ENCODE data around the gene AQP12A. TPM values are rescaled to one million over a fixed set of nuclear protein-coding genes. Genes with fewer than 3 reads are reported as not detected.

Gene AQP12A
- total RNA-seq, 1 experiment from 2014 or later: not detected

DNA sequence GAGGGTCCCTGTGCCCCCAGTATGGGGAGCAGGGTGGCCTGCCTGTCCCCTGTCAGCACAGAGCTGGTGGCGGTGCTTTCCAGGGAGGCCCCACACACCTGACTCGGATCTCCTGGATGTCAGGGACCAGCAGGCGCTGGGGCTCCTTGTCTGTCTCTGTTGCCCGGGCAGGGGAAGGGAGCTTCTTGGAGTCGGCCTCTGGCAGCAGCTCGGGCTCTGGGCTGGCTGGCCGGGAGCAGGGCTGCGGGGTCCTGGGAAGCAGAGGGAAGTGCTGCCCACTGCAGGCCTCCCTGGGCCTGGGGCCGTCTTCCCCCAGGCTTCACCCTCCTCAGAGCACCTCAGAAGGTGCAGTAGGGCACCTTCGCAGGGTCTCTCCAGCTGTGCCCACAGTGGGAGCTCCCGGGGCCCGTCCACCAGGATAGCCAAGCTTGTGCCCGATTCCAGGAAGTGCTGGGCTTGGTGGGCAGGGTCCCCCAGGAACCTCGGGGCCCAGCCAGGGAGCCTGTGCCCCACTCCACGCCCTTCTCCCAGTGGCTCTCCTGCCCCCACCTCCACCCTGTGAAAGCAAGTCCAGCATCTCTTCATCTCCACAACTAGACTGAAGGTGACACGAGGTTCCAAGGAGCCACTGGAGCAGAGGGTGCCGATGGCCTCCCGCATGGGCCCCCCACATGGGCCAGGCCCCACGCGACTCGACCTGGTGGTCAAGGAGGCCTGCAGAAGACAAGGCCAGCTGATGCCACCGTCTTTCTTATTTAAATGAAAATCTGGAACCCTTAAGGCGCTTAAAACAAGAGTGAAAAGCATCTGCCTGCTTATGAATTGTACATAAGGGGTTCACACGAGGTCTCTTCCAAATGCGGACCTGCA, 28.2 kb downstream of the AQP12A start:
- DNase-seq (ENCODE audit: extremely low read depth, low read depth): no peak

DNA sequence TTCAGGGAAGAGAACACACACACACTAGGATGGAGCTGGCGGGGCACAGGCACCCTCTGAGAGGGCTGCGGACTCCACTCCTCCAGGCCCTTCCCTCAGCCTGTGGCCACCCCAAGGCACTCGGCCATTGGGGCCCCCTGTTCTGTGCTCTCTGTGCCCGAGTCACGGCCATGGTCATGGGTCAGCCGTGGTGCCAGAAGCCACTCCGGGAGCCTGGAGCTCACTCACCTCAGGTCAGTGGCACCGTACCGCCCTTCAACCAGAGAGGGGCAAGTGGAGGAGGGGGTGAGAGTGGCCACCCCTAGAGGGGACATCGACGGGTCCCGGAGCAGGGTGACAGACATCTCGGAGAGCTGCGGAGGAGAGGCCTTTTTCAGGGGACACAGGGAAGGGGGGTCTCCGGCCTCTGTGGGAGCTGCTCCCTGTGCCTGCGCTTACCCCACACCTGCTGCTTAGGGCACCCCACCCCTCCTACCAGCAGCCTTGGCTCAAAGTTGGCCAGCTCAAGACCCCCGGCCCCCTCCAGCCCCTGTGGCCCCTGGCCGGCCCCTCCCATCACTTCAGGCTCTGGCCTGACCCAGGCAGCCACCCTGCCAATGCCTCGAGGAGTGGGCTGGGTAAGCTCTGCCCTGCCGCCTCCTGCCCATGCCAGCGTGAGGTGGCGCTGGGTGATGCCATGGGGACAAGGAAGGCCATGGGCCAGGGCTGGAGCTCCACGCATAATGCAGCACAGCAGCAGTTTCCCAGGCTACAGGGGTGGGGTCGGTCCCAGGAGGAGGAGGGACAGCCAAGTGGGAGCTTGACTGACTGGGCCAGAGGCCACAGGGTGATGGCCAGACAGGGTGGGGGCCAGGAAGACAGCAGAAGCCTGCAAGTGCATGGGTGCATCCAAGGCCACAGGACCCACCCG, 29.3 kb downstream of the AQP12A start:
- no peak for DNase-seq (ENCODE audit: extremely low read depth, low read depth)

DNA sequence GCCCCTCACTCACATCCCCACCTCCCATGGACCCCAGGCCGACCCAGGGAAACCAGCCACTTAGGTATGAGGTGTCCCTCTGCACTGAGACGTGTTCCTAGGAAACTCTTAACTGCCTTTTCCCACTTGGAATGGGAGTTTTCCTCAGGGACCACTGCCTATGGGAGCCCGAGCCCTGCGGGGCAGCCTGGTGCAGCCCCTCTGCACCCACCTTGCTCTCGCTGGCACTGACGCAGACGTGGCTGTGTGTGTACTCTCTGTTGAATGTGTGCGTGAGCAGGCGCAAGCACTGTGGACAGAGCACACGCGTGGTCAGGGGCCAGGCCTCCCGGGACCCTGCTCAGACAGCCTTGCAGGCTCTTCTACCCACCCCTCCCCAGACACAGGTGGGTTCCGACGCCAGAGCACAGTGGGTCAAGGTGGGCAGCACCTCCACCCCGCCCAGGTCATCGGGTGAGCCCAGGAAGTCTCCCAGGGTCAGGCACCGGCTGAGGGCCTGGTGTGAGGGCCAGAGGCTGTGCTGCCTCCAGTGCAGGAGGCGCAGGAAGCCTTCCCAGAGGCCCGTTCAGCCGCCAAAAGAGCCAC, 30.0 kb downstream of the AQP12A start:
- DNase-seq (ENCODE audit: extremely low read depth, low read depth): no peak

DNA sequence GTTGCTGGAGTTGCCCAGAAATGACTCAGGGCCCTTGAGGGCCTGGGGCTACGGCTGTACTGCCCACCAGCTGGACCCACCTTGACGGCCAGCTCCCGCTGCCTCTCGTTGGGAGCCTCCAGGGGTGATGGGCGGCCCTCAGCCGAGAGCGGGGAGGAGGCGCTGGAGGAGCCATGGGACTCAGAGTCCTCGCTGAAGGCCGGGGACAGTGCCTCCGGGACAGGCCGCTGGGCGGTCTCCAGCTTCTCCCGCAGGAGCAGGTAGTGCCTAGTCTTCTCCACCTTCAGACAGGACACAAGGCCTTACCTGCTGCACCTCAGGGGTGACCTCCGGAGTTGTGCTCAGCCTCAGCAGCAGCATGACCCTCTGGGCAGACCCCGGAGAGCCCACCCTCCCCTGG, 30.7 kb downstream of the AQP12A start:
- no peak for DNase-seq (ENCODE audit: extremely low read depth, low read depth)

DNA sequence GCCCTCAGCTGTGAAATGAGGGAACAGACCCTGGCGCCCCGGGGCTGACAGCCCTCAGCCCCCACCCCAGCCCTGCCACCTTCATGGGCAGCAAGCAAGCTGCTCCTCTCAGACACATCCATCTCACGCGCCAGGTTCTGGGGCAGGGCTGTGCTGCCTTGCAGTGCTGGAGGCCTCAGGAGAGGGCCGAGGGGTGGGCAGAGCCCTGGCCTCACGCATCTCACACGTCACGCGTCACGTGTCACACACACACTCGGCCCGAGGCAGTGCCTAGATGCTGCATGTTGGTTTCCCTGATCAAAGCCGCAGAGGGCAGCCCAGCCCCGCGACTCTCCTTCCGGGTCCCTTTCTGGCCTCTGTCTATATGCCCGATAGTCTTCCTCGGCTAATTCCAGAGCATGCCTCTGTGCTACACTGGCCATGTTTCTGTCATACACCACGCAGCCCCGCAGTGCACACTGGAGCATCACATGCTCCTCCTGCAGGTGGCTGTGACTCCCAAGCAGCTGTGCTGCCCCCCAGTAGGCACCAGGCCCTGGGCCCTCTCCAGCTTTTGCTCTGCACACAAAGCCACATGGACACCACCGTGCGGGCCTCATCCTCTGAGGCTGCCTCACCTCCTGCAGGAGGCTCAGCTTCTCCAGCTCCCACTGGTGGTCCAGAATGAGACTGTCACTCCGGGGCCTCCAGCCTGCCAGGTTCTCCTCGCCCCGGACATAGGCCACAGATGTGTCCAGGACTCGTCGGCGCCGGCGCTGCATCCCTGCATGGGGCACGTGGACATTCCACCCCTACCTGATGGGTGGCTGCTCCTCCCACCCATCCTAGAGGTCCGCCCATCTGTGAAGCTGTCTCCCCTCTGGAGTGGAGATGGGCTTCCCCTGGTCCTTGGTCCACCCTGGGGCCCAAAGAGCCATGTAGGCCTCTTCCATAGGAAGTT, 31.4 kb downstream of the AQP12A start:
- DNase-seq (ENCODE audit: extremely low read depth, low read depth): no peak

DNA sequence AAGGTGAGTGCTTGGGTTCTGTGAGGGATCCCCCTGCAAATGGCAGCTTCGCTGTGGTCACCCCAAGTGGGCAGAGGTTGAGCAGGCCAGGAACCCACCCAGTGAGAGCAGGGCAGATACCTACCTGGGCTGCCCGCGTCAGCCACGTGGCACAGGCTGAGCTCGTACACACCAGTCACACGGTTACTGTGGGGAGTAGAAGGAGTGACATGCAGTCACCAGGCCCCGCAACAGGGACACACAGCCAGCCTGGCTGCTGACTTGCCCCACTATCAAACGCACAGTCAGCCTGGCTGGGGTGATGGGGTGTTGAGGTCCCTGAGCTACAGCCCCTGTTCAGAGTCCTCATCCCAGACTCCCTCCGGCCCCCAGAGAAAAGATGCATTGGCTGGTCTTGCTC, 32.2 kb downstream of the AQP12A start:
- no peak for DNase-seq (ENCODE audit: extremely low read depth, low read depth)

DNA sequence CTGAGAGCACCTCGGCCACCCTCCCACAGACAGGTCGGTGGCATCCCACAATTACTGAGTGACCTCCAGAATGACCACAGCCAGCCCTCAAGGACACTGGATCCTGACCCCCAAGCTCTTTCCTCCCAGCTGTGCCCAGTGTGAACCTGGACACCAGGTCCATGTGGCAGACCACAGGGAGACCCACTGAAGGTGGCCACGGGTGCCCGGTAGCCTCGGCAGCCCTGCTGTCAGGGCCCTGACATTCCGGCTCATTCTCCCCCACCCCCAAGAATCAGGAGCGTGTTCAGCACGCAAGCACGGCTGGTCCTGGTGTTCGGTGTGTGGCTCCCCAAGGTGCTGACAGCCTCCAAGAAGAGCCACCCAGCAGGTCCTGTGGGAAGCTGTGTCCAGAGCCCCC, 32.8 kb downstream of the AQP12A start:
- no peak for DNase-seq (ENCODE audit: extremely low read depth, low read depth)

DNA sequence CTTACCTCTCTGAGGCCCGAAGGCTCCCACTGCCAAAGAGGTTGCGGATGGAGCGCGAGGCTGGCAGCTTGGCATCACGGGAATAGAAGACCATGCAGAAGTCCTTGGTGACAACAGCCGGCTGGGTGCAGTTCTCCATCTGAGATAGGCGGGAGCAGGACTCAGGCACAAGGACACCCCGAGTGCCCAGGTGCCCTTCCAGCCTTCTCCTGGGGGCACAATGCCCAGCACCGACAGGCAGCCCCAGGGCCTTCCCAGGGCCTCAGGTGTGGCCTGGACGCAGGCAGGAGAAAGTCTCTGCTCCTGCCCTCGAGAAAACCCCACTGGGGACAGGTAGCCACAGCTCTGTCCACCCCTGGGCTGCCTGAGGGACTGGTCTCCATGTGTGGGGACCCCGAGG, 33.6 kb downstream of the AQP12A start:
- DNase-seq (ENCODE audit: extremely low read depth, low read depth): no peak

DNA sequence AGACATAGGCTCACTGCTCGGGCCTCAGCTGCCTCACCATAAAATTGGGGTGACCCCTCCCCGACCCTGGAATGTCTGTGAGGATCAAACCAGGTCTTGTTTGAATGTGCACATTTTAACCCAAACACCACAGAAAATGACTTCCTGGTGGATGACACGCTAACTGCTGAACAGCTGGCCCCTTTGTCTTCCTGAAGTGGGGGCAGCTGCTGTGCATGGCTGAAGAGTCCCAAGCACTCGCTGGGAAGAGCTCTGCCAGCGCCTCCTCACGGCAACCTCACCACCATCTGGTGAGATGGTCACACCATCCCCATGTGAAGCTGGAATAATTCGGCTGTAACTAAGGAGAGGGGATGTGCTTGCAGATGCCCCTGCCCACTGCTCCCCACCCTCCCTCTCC, 34.0 kb downstream of the AQP12A start:
- no peak for DNase-seq (ENCODE audit: extremely low read depth, low read depth)

DNA sequence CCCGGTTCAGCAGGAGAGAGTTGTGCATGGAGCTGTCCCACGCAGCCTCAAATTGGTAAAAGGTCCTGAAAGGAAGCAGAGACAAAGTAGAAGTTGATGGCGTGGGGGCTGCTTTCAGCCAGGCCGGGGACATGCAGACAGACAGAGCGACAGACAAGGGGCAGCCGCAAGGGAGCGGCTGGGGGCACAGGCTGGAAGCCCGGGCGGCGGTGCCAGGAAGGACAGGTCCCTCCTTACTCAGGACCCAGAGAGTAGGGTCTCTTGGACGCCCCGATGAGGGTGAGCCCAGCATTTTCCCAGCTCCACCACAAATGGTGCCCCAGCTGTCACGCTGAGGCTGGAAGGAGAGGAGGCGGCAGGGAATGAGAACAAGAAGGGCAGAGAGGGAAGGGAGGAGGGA, 35.2 kb downstream of the AQP12A start:
- DNase-seq (ENCODE audit: extremely low read depth, low read depth): no peak

DNA sequence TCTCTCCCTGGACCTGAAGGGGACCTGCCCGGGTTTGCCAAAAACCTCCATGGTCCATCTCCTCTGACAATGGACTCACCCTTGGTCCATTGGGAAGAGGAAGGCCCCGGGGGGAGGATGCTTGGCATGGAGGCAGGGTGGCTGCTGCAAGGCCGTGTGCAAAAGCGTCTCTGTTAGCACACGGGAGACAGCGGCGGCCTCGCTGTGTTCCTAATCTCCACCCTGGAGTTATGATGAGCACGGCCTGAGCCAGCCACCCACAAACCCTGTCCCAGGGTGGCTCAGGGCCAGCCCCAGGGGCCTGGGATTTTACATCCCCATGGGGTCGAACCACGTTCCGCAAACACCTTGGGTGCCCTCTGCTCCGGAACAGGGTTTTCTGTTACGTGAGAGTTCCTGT, 35.8 kb downstream of the AQP12A start:
- no peak for DNase-seq (ENCODE audit: extremely low read depth, low read depth)

DNA sequence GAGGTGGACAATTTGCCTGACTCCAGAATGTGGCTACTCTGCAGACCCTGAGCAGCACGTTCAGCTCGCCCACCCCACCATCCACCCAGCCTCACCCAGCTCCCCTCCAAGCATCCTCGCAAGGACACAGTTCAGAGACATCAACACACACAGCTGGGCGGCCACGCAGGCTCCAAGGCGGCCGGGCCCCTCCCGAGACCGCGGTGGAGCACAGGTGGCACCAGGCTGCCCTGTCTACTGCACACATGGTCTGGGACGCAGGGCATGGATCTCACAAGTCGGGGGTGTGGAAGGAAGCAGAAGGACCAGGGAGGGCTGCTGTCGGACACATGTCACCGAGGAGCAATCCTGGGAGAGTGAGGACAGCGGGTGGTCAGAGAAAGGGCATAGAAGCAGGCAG, 36.2 kb downstream of the AQP12A start:
- DNase-seq (ENCODE audit: extremely low read depth, low read depth): no peak

DNA sequence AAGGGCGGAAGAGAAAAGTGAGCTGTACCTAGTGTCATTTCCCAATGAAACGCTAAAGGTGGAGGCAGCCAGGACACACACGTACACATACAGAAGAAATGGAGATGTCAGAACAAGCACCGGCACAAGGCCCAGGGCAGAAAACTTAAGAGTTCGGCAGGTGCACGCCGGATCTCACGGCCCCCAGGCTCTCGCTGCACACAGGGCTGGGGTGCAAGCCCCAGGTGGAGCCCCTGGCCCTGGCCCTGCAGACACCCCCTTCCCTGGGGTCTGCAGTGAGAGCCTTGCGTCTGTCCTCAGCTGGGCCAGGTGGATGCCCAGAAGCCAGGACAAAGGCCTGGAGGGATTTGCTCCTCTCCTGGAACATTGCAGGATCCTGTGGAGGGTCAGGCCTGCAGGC, 36.7 kb downstream of the AQP12A start:
- no peak for DNase-seq (ENCODE audit: extremely low read depth, low read depth)

DNA sequence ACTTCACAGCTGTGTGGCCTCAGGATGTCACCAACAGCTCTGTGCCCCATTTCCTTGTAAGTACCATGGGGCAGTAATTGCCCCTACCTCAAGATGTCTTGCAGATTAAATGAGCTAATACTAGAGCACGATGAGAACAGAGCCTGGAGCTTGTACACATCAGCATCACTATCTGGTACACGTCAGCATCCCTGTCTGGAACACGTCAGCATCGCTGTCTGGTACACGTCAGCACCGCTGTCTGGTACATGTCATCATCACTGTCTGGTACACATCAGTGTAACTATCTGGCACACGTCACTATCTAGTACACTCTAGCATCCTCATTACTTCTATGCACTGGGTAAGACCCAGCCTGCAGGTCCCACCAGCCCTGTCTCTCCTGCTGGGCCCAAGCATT, 37.2 kb downstream of the AQP12A start:
- no peak for DNase-seq (ENCODE audit: extremely low read depth, low read depth)

DNA sequence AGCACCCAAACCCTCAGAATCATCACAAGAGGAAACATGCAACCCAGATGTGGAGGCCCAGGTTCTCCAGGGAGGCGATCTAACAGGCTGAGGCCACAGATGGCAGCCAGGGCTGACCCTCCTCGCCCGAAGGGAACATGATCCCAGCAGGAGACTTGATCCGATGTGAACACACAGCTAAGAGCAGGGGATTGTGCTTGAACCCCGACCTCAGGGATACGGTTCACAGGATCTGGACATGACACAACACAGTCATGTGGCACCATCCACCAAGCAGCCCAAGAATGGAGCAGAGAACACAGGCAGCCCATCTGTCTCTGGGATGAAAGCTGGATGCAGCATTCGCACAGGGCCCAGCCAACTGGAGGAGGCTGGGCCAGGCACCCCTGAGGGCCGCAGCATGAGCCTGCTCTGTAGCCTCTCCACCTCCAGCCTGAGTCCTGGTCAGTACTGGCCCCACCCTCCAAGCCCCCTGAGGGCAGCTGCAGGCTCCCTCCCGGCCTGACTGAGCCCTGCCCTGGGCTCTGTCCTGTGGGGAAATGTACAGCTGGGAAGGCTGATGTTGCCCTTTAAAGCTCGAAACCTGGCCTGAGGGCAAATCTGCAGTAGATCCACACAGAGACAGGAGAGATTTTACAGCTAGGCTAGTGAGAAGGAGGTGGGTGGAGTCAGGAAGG, 39.0 kb downstream of the AQP12A start:
- no peak for DNase-seq (ENCODE audit: extremely low read depth, low read depth)

DNA sequence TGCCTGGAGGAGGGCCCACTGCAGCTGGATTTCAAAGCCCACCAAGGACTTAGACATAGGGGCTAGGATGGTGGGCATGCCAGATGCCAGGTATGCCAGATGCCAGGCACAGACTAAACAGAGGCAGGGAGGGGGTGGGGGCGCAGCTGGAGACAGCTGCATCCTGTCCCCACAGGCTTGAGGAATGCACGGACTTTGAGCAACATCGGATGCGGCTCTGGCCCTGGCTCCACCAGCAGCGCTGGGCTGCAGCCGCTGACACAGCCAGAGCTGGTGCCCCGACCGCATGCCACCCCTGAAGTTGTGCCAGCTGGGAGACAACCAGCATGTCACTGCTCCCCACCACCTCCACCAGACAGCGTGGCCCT, 39.5 kb downstream of the AQP12A start:
- DNase-seq (ENCODE audit: extremely low read depth, low read depth): no peak

DNA sequence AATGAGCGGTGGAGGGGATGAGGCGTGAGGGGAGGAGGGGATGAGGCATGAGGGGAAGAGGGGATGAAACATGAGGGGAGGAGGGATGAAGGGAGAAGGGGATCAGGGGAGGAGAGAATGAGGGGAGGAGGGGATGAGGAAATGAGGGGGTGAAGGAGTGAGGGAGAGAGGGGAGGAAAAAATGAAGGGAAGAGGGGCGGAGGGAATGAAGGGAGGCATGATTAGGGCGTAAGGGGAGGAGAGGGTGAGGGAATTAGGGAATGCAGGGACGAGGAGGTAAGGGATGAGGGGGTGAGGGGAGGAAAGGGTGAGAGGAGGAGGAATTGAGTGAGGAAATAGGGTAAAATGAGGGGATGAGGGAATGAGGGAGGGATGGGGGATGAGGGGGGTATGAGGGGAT, 40.5 kb downstream of the AQP12A start:
- no peak for DNase-seq (ENCODE audit: extremely low read depth, low read depth)

DNA sequence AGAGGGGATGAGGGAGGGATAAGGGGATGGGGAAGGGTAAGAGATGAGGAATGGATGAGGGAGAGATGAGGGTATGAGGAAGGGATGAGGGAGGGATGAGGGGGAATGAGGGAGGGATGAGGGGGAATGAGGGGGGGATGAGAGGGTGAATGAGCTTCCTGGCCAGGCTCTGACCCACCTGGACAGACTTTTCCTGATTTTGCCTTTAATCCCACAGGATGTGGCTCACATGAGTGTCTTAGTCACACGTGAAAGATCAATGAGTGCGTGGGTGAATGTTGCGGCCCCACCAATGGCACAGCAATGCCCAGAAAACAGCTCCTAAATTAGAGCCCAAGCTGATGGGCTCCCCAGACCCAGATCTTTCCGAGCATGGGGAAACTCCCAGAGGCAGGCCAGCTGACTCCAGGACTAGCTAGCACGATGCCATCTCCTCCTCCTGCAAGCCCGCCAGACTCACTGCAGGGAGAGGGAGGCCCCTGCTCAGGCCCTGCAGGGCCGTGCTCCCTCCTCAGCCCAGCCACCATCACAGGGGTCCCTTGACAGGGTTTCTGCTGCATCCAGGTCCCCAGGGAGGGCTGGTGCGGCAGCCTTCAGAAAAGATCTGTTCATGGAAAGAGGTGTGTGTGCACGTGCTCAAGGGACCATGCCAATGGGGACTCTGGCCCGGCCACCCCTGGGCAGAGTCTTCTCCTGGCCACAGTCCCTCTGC, 41.4 kb downstream of the AQP12A start:
- DNase-seq (ENCODE audit: extremely low read depth, low read depth): no peak

DNA sequence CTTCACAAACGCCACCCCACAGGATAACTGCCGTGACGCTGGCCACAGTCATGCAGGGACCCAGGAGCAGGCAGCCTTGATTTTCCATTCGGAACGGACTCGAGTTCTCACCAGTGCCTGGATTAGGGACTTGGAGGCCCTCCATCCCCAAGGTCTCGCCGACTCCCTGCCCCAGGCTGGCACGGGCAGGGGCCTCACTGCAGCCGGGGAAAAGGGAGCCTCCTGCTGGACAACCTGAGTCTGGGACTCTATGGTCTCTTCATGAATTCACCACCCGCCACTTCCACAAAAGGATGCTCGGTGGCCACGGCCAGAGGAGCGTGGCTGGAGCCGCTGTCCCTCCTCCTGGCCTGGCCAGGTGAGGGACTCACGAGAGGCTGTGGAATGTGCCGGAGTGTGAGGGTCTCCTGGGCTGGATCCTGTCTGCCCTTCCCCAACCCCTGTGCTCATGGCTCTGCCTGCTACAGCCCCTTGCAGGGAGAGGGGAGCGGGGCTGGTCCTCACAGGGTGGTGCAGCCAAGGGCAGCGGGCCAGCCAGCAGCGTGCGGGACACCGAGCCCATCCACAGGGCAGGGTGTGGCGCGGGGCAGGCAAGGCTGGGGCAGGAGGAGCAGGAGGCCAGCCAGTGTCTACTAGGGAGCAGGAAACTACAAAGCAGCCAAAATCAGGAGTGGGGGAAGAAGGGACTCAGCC, 42.3 kb downstream of the AQP12A start:
- DNase-seq (ENCODE audit: extremely low read depth, low read depth): no peak
